Measurements from ENCODE around the gene CTNNA3.

The CTNNA3 gene

GRCh38 chr10:65968871-65969270, 1727.1 kb downstream of the CTNNA3 start:
- no peak for DNase-seq (ENCODE audit: low spot score)
- in situ Hi-C loops (cut with MboI; ENCODE audit: low sequenced_read_pairs, unreplicated experiment), result no loop called here
- no peak for TF ChIP-seq CTCF (IDR thresholded peaks at IDR 0.05; ENCODE audit: borderline replicate concordance, control extremely low read depth, extremely low read depth, insufficient read depth, missing control alignments)

GRCh38 chr10:65968437-65968836, 1727.6 kb downstream of the CTNNA3 start:
- in situ Hi-C loops (cut with MboI; ENCODE audit: low sequenced_read_pairs, unreplicated experiment), result no loop called here
- no peak for DNase-seq (ENCODE audit: low spot score)
- no peak for TF ChIP-seq CTCF (IDR thresholded peaks at IDR 0.05; ENCODE audit: borderline replicate concordance, control extremely low read depth, extremely low read depth, insufficient read depth, missing control alignments)

GRCh38 chr10:65964205-65964604, 1731.8 kb downstream of the CTNNA3 start:
- TF ChIP-seq CTCF (IDR thresholded peaks at IDR 0.05; ENCODE audit: borderline replicate concordance, control extremely low read depth, extremely low read depth, insufficient read depth, missing control alignments), result no peak
- in situ Hi-C loops (cut with MboI; ENCODE audit: low sequenced_read_pairs, unreplicated experiment), result no loop called here
- DNase-seq (ENCODE audit: low spot score), result no peak

- TF ChIP-seq CTCF (IDR thresholded peaks at IDR 0.05; ENCODE audit: borderline replicate concordance, control extremely low read depth, extremely low read depth, insufficient read depth, missing control alignments), result no peak
- in situ Hi-C loops (cut with MboI; ENCODE audit: low sequenced_read_pairs, unreplicated experiment), result no loop called here
- DNase-seq (ENCODE audit: low spot score), result no peak
Observed at GRCh38 chr10:65952086-65952485, 1743.9 kb downstream of the CTNNA3 start.

- in situ Hi-C loops (cut with MboI; ENCODE audit: low sequenced_read_pairs, unreplicated experiment), result no loop called here
- no peak for TF ChIP-seq CTCF (IDR thresholded peaks at IDR 0.05; ENCODE audit: borderline replicate concordance, control extremely low read depth, extremely low read depth, insufficient read depth, missing control alignments)
- DNase-seq (ENCODE audit: low spot score), result no peak
Observed at GRCh38 chr10:65950075-65950474, 1745.9 kb downstream of the CTNNA3 start.

- in situ Hi-C loops (cut with MboI; ENCODE audit: low sequenced_read_pairs, unreplicated experiment), result no loop called here
- no peak for TF ChIP-seq CTCF (IDR thresholded peaks at IDR 0.05; ENCODE audit: borderline replicate concordance, control extremely low read depth, extremely low read depth, insufficient read depth, missing control alignments)
- DNase-seq (ENCODE audit: low spot score), result no peak
Observed at GRCh38 chr10:65949526-65949925, 1746.5 kb downstream of the CTNNA3 start.

GRCh38 chr10:65945061-65945460, 1750.9 kb downstream of the CTNNA3 start:
- no peak for TF ChIP-seq CTCF (IDR thresholded peaks at IDR 0.05; ENCODE audit: borderline replicate concordance, control extremely low read depth, extremely low read depth, insufficient read depth, missing control alignments)
- in situ Hi-C loops (cut with MboI; ENCODE audit: low sequenced_read_pairs, unreplicated experiment), result no loop called here
- no peak for DNase-seq (ENCODE audit: low spot score)

Measured in GM13976 (cell line).